NCI-H460 (cell line): ENCODE measurements around the gene ALK. TPM values are rescaled to one million over a fixed set of nuclear protein-coding genes. Genes with fewer than 3 reads are reported as not detected.

Source experiments
- DNase-seq: peaks from one replicate; pipeline ENCODE4 v3.0.0-alpha.2; 2016; ENCODE audit warnings: low read depth; ENCODE audit errors: extremely low read depth
- total RNA-seq: library from RNA; depleted of rRNA; stranded (reverse); fragments of >200 nt; shearing (Covaris generic); gene quantifications from 2 replicates; pipeline ENCODE4 v1.2.3, GENCODE V29; 2014

Gene ALK
- total RNA-seq, 1 experiment from 2014 or later = 0.02 TPM

- DNase-seq = no peak
Measured at GRCh38 chr2:29663268-29663667, 258.1 kb downstream of the ALK start.

GRCh38 chr2:29662861-29663260 lies 258.5 kb downstream of the ALK start:
- no peak for DNase-seq

GRCh38 chr2:29660201-29660600 lies 261.2 kb downstream of the ALK start:
- no peak for DNase-seq

GRCh38 chr2:29659178-29659577 lies 262.2 kb downstream of the ALK start:
- DNase-seq = no peak

- DNase-seq = no peak
Measured at GRCh38 chr2:29657674-29658073, 263.7 kb downstream of the ALK start.

GRCh38 chr2:29655391-29656086 lies 265.8 kb downstream of the ALK start:
- DNase-seq = no peak

GRCh38 chr2:29650631-29651097 lies 270.7 kb downstream of the ALK start:
- DNase-seq = no peak

GRCh38 chr2:29644949-29645348 lies 276.4 kb downstream of the ALK start:
- no peak for DNase-seq

- no peak for DNase-seq
Measured at GRCh38 chr2:29643196-29643595, 278.2 kb downstream of the ALK start.

GRCh38 chr2:29640360-29640759 lies 281.0 kb downstream of the ALK start:
- no peak for DNase-seq

- no peak for DNase-seq
Measured at GRCh38 chr2:29638641-29639040, 282.7 kb downstream of the ALK start.

- no peak for DNase-seq
Measured at GRCh38 chr2:29634916-29635315, 286.5 kb downstream of the ALK start.

GRCh38 chr2:29632018-29632417 lies 289.4 kb downstream of the ALK start:
- DNase-seq = no peak

GRCh38 chr2:29629495-29629894 lies 291.9 kb downstream of the ALK start:
- DNase-seq = no peak

GRCh38 chr2:29628862-29629261 lies 292.5 kb downstream of the ALK start:
- no peak for DNase-seq

GRCh38 chr2:29628108-29628745 lies 293.2 kb downstream of the ALK start:
- DNase-seq = no peak

GRCh38 chr2:29627279-29627711 lies 294.1 kb downstream of the ALK start:
- DNase-seq = no peak

- no peak for DNase-seq
Measured at GRCh38 chr2:29620890-29621289, 300.5 kb downstream of the ALK start.

GRCh38 chr2:29619689-29620088 lies 301.7 kb downstream of the ALK start:
- no peak for DNase-seq

- no peak for DNase-seq
Measured at GRCh38 chr2:29618024-29618423, 303.4 kb downstream of the ALK start.

- no peak for DNase-seq
Measured at GRCh38 chr2:29617351-29617750, 304.0 kb downstream of the ALK start.

- DNase-seq = no peak
Measured at GRCh38 chr2:29616569-29616968, 304.8 kb downstream of the ALK start.
